Islet of Langerhans (tissue), 1 donor: ENCODE data around the gene PDHX.
"Not testable (repeated sequence)": the region's sequence is repeated elsewhere in the genome, so short reads cannot be mapped to it uniquely, and the experiment has no call there.

Experiments used
- FAIRE-seq: peaks from one replicate; lab custom pipeline; 2011; peaks lifted over from hg19 to GRCh38; lab: Jason Lieb, UNC

The PDHX gene

DNA sequence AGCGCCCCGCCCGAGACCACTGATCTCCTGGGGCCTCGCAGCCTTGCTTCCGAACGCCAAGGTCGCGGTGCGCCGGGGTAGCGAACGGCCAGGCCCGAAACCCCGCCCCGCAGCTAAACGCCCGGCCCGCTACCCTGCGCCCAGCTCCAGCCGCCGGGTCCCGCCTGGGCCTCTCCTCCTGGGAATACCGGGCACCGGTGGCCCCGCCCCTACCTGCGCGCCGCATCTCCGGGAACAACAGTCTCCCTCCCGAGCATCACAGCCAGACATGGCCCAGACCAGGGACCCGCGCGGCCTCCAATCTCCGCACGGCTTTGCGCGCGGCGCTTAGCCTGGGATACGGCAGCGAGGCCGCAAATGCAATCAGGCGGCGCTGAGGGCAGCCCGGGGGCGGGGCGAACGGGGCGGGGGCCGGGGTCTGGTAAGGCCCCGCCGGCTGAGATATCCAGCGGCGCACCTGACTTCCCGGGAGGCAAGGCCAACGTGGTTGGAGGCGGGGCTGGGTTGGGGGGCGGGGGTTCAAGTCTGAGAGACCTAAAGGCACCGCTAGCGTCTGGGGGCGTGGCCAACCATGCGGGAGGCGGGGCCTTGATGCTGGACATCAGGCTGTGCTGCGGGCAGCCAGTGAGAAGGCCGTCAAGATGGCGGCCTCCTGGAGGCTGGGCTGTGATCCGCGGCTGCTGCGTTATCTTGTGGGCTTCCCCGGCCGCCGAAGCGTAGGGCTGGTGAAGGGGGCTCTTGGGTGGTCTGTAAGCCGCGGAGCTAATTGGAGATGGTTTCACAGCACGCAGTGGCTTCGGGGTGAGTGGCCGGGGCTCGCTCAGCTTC, at the start of gene PDHX, which contains the start of gene APIP:
Gene PDHX (plus strand): TSS at position 604 of the 828 bp plus-strand sequence. CDS start 38 bp downstream, at position 642.
Gene APIP (minus strand): TSS at position 365 of the 828 bp plus-strand sequence. CDS start 95 bp downstream, at position 270.
- no peak for FAIRE-seq

DNA sequence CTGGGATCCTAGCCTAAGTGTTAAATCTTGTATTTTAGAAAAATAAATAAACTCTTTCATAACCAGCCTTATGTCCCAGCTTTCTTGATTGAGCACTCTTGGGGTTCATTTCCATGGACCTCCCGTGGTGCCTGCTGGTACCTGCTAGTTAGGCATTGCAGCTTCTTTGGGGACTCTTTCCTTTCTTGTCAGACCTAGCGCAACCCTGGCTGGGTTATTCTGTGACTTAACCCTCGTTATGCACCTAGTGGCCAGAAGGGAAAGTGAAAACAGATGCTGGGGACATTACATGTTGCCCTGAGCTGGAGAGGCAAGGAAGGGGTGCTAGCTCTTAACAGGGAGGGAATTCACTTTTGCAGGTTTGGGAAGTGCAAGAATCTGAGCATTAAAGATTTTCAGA, 47.0 kb upstream of the PDHX start:
- FAIRE-seq, result no peak

DNA sequence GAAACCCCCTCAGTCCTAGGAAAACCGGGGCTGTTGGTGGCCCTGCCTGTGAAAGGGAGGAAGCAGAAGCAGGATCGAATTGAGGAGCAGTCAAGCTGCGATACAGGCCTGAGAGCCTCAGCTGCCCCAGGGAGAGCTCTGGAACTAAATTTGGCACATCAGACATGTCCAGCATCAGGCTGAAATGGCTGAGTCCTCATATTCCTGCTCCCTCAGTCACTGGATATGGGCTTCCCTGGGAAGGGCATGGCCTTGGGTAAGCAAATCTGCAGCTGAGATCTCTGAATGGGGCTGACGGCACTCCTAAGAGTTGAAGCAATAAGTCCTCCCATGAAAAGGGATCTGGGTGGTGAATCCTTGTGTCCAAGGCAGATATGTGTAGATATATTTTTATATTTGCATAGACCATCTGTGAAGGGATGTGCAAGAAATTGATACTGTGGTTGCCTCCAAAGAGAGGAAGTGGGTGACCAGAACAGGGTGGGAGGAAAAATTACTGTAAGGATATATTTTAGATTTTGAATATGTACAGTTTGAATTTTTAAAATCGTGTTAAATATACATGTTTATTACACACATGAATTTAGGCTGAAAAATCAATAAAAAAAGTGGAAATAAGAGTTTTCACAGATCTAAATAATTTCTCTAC, 45.7 kb upstream of the PDHX start:
- FAIRE-seq, result no peak

DNA sequence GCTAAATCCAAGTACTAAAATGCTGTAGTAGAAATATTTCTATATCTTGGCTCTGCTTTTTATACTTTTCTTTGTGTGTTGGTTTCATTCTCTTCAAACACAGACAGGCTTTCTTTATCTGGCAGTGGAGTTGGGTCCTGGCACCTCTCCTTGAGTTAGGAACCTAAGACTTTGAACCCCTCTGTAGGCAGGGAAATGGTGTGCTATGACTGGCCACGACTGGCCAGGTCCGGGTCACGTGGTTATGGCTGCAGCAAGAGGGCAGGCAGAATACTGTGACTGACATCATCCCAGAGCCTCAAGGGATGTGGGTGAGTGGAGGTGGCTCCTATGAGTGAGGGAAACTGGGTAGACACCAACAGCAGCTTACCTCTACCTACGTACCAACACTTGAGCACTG, 42.2 kb upstream of the PDHX start:
- no peak for FAIRE-seq

DNA sequence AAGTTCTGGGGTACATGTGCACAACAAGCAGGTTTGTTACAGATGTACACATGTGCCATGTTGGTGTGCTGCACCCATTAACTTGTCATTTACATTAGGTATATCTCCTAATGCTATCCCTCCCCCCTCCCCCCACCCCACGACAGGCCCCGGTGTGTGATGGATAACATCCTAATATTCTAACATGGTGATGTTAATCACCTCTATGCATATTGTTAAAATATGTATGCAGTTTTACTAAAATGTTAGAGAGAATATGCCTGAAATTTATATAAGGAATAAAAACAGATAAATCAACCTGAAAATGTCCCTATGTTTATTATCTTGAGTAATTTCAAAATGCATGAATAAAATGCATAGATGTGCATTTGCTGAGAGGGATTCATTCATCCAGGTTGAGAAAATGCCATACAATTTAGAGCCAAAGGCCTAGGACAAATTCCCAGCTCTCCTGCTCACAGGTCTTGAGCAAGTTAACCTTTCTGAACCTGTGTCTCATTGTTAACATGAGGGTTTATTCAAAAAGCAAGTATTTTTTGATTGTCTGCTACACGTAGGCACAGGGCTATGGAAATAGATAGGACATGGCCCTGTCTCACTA, 38.9 kb upstream of the PDHX start:
- FAIRE-seq, result no peak

DNA sequence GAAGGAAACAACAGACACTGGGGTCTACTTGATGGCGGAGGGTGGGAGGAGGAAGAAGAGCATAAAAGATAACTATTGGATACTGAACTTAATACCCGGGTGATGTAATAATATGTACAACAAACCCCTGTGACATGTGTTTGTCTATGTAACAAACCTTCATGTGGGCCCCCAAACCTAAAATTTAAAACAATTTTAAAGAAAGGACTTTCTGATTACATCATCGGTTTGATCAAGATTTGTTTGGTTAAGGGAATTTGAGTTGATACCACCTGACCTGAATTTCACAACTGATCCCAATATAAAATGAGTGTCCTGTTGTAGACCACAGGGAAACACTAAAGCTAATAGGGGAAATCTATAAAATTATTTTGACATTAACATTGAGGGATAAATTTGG, 34.5 kb upstream of the PDHX start:
- FAIRE-seq, result no peak

DNA sequence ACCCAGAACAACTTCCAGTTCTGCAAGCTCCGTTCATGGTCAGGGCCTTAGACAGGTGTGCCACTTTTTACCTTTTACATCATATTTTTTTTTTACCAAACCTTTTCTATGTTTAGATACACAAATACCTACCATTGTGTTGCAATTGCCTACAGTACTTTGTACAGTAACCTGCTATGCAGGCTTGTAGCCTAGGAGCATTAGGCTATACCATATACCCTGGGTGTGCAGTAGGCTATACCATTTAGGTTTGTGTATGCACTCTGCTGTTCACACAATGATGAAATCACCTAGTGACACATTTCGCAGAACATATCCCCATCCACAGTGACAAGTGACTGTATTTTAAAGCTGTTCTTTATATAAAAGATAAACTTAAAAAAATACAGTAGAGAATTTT, 29.8 kb upstream of the PDHX start:
- no peak for FAIRE-seq

DNA sequence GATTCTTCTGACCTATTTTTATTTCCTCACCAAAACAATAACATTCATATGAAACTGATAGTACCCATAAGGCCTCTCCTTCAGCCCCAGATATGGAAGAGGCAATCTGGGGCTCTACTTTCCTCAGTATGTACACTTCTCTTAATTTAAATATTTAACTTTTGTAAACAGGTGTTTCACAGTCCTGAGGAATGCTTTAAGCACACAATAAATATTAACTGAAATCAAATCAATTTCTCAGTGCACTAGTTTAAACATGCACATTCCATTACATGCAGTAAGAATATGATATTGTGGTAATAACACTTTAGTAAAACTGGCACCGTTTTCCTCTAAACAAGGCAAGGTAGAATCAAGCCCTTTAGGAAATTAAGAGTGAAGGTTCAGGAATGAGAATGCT, 29.2 kb upstream of the PDHX start:
- no peak for FAIRE-seq

DNA sequence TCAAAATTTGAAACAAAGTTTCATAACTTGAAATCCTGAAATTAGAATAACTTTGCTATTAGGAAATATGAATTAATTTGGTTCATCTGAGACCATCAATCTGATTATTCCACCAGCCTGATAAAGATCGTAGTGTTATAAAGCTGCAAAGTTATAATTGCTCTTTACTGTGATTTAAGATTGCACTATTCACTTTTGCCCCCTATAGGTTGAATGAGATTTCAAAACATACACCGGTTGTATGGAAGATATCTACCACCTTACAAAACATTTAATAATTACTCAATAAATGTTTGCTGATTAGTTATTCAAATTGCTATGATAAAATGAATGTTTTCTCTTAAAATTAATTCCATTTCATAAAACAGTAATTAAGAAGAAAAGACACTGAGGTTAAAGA, 26.3 kb upstream of the PDHX start:
- FAIRE-seq, result peak; percentile 86

DNA sequence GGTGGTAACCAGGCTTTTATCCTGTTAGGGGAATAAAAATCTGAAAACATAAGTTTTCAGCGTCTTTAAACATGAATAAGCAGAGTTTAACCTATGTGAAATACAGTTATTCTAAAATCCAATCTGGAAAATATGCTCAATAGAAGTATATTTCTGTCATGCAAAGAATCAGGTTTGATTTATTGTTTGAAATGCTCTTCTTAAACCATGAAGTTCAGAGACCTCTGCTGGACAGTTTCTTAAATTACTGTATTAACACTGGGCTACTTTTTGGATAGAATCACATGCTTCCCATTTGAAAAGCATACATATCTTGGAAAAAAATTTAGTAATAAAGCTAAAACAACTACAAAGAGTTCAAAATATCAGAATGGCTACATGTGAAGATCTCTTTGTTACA, 25.6 kb upstream of the PDHX start:
- peak; percentile 99 for FAIRE-seq

DNA sequence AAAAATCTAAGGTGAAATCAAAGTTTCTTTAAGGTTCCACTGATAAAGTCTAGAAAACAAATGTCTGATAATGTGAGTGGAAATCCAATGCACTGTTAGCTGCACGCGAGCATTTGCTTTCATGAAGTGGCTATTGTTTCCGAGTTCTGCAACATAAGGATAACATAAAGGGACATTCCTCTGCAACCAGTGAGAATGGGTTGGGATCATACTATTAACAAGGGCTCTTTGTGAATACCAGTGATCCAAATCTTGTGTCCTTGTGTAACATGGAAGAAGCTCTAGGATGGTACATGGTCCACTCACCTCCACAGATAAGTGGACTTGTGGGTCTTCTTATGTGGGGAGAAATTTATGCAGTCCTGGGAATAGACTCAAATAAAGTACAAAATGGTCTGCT, 24.8 kb upstream of the PDHX start:
- no peak for FAIRE-seq

DNA sequence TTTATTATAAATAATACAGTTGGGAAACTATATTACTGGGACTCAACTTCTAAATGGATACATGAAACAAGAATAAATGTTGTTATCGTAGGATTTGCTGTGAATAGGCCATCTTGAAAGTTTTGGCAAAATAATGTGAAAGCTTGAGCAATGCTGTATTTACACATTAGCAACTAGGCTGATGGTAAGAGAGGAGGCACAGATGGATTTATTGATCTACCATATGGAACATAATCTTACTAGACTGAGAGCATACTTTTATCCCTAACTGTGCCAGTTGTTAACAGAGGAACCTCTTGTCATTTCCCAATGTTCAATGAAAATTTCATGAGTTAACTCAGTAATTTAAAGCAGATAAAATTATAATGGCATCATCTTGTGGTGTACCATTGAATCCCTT, 23.0 kb upstream of the PDHX start:
- FAIRE-seq, result no peak

DNA sequence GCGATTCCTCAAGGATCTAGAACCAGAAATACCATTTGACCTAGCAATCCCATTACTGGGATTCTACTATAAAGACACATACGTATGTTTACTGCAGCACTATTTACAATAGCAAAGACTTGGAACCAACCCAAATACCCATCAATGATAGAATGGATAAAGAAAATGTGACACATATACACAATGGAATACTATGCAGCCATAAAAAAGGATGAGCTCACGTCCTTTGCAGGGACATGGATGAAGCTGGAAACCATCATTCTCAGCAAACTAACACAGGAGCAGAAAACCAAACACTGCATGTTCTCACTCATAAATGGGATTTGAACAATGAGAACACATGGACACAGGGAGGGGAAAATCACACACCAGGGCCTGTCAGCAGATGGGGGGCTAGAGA, 20.2 kb upstream of the PDHX start:
- FAIRE-seq, result not testable (repeated sequence)

DNA sequence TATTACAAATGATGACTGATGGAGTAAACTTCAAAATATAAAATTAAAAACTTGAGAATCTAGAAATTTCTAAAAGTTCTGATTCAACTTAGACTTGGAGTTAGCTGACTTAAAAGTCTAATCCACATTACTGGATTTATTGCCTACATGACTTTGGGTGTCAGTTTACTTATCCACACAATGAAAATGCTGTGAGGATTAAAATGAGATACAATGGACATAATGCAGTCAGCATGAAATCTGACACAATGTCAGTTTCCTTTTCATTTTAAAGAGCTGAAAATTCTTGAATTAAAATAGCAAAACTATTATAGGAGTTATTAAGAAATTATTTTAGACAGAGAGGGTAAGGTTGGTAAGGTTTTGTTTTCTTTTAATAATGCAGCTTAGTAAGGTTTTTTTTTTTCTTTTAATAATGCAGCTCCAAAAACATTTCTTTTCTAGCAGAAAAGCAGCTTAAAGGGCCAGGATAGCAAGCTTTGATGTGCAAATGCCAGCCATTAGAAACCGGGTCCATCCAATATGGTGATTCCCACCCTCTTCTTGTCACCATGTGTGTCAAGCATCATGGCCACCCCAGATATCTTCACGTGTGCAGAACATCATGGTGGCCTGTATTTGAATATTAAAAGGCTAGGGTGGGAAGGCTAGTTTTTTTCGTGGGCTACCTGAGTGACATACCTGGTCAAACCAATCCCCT, 19.1 kb upstream of the PDHX start:
- FAIRE-seq, result no peak

DNA sequence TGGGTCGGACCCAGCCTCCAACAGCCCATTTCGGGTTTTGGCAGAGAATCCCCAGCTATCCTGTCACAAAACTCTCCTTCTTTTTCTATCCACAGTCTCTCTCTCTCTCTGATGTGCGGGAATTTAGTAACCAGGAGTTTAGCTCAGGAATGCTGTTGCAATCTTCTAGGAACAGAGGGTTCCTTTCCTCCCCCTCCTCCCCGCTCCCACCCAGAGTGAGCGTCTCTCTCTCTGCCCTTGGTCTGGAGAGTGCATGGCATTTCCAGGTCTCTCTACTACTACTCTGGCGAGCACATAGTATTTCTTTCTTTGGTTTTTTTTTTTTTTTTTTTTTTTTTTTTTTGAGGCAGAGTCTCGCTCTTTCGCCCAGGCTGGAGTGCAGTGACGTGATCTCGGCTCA, 17.9 kb upstream of the PDHX start:
- FAIRE-seq, result no peak

DNA sequence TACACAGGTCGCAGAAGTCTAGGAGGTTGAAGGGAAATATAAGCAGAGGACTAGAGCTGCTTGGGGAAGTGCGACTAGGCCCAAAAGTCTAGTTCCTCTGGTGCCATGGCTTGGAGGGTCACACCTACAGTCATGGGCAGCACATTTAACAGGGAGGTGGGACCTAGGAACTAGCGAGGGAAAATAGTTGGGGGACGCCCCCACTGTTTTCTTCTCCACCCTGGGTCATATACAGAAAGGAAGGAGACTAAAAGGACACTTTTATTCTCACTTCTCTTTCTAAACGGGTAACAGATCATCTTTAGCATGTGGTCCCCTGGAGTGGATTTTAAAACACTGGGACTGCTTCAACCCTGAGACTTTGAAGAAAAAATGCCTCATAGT, 16.8 kb upstream of the PDHX start:
- FAIRE-seq, result no peak

DNA sequence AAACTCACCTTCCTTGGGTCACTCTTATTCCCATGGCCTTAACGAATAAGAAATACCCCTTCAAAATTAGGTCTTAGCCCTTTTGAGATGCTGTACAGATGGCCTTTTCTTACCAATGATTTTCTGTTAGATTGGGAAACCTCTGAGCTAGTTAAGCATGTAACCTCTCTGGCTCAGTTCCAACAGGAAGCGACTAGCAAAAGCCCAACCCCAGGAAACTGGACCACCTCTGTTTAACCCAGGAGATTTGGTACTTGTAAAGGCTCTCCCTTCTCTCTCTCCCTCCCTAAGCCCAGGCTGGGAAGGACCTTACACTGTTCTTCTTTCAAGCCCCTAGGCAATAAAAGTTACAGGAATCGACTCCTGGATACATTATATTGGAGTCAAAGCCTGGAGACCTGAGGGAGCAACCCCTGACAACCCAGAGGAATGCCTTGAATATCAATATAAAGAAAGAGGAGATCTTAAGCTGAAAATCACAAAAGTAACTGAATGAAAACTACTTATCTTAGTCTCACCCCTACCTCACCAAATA, 11.9 kb upstream of the PDHX start:
- FAIRE-seq, result no peak

DNA sequence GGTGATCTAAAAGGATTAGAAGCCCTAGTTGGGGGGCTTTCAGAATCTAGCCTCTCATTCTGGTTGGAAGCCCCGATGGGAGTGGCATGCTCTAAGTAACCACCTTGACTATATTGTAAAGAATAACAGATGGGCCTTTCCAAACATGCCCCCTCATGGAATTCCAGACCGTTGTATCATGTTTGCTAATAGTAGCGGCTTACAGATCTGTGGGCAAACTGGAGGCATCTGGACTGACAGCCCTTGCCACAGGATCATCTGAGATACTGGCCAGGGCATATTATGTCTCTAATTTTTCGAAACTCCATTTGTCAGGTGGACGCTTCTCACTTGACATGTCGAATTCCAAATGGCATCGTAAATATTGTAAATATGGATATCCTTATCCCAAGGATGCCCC, 10.8 kb upstream of the PDHX start:
- no peak for FAIRE-seq

DNA sequence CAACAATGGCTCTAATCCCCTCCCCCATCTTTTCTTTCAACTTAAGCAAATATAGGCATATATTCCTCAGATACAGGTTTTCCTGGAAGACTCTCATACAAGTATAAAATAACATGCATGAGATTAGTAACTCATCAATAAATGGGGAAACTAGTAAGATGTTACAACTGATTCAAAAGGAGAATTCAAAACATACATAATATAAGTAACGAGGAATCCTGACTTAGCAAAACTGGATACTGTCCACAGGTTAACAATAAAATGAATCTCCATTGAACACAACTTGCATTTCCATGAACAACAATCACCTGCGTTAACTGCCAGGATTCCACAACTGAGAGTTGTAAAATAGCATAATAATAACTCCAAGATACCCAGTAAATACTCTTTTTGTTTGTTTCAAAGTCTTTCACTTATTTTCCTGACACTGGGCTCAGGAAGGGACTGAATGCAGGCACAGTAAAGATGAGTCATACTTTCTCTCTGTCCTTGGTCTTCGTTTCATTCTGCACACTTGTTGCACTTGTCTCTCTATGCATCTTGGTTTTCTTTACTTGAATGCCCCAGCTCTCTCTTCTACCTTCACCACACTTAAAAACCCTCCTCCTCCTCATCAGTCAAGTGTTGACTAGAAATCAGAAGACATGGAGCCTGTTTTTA, 8.4 kb upstream of the PDHX start:
- no peak for FAIRE-seq

DNA sequence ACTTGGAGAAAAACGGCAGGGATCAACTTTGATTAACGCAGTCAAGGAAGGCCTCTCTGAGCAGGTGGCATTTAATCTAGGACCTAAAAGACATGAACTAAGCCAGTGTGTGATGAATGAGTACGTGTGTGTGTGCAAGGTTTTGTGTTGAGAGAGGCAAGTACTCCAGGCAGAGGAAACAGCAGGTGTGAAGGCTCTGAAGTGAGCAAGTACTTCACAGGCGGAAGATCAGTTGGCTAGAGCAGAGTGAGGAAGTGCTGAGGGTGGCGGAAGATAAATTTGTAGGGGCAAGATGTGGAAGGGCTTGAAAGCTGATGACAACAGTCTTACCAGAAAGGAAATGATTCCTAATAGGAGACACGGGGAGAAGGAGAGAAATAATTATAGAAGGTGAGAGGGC, 7.0 kb upstream of the PDHX start:
- no peak for FAIRE-seq

DNA sequence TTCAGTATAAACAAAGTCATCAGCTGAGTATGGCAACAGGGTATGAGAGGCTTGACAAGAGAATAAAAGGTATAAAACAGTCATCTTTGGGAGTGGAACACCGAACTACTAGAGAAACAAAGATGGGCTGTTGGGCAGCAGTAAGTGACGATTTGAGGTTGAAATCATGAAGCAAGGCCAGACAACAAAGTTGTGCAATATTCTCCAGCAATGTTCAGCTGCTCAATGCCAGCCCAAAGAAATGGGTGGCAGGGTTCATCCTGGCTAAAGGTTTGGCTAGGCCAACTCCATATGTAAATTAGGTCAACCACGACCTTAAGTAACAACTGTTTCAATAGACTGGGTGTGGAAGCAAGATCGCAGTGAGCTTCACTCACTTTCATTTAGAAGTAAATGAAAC, 6.5 kb upstream of the PDHX start:
- no peak for FAIRE-seq

DNA sequence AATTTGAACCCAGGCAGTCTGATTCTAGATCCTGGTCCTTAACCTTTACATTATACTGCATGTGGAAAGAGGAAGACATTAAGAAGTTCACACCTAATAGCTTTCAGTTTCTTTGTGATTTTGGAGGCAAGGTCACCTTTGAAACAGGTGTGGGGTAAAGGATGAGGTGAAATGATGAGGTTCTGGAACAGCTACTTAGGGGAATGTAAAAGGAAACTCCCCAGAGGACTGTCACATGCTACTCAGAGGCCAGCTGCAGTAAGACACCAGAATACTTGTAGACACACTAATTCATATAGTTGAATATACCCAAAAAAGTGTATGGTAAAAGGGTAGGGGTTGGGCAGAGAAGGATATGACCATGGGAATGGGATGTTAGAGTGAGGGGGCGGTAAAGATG, 5.6 kb upstream of the PDHX start:
- FAIRE-seq, result no peak
